ENCODE results near the gene TAC3. TPM values are rescaled to one million over a fixed set of nuclear protein-coding genes. Genes with fewer than 3 reads are reported as not detected.
"Not testable (repeated sequence)": the region's sequence is repeated elsewhere in the genome, so short reads cannot be mapped to it uniquely, and the experiment has no call there.

The TAC3 gene
- total RNA-seq, 1 donor from 2014 or later: not detected

DNA sequence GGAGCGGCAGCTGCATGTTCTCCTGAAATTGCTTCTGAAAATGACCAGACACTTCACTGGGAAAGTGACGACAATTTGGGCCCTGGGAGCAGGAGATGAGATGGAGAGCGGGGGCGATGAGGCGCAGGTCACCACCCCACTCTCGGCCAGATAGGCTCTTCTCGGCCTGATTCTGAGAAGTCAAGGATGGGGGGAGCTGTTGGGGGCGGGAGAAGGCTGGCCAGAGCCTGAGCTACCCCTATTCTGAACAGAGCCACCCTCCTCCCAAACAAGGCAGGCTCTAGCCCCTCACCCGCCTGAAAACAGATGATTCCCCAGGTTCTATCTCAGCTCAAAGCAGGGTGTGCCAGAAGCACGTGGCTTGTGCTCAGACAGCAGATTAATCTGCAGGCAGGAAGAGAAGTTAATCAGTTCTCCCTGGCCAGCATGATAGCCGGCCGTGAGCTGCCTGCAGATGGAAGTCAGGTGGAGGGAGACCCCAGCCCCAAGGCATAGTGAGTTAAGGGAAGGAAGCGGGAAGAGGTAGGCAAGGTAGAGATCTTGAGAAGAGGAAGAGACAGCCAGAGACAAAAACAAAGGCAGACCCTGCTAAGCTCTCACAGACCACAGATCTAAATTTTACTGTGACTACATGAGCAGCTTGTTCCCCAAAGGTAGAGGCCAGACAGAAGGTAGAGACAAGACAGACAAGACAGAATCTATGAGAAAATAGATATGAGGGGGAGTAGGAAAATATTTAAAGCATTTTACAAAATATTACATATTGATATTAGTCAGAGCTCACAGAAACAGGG, 10.9 kb upstream of the TAC3 start:
- intact Hi-C loops (cut with DNase I): no loop called here
- no peaks in the 10 kb centered on the region for H3K9me3 ChIP-seq
- H3K4me3 ChIP-seq: no peak overlapping the region
- no peak overlapping the region for H3K27ac ChIP-seq
- TF ChIP-seq POLR2A (IDR thresholded peaks at IDR 0.05): no peak
- TF ChIP-seq POLR2AphosphoS5 (IDR thresholded peaks at IDR 0.05; ENCODE audit: insufficient read depth in 1 of 2, low read depth in 1 of 2): no peak
- TF ChIP-seq, protein P1, sequence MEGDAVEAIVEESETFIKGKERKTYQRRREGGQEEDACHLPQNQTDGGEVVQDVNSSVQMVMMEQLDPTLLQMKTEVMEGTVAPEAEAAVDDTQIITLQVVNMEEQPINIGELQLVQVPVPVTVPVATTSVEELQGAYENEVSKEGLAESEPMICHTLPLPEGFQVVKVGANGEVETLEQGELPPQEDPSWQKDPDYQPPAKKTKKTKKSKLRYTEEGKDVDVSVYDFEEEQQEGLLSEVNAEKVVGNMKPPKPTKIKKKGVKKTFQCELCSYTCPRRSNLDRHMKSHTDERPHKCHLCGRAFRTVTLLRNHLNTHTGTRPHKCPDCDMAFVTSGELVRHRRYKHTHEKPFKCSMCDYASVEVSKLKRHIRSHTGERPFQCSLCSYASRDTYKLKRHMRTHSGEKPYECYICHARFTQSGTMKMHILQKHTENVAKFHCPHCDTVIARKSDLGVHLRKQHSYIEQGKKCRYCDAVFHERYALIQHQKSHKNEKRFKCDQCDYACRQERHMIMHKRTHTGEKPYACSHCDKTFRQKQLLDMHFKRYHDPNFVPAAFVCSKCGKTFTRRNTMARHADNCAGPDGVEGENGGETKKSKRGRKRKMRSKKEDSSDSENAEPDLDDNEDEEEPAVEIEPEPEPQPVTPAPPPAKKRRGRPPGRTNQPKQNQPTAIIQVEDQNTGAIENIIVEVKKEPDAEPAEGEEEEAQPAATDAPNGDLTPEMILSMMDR (IDR thresholded peaks at IDR 0.05): no peak
- DNase-seq (ENCODE audit: extremely low spot score in 2 of 2): no peak
- peaks cover 9% of the 10 kb centered on the region for H3K4me1 ChIP-seq
- H3K27me3 ChIP-seq: no peaks in the 10 kb centered on the region
- H3K36me3 ChIP-seq: no peaks in the 10 kb centered on the region

DNA sequence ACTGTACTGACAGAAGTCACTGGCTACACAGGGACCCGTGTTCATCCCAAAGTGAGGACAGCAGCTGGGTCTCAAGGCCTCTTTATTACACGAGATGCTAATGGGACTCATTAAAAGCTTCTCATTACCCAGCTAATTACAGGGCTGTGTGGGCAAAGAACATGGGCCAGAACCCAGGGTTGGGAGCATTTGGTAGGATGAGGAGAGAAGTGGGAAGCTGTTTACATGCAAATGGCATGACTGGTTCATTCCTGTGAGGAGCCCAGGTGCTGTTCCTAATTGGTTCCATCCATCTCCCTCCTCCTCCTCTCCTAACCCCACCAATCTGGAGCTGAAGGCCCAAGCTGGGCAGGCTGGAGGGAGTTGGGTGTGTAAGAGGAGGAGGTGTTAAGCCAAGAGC, 8.9 kb upstream of the TAC3 start:
- intact Hi-C loops (cut with DNase I): no loop called here
- Histone ChIP-seq H3K27me3 (no peaks in the 10 kb centered on the region), H3K36me3 (no peaks in the 10 kb centered on the region), H3K4me3 (no peak overlapping the region), H3K9me3 (no peaks in the 10 kb centered on the region), H3K4me1 (no peaks in the 10 kb centered on the region), H3K27ac (no peak overlapping the region)
- no peak for DNase-seq (ENCODE audit: extremely low spot score in 2 of 2)
- no peak for TF ChIP-seq POLR2A (IDR thresholded peaks at IDR 0.05)
- TF ChIP-seq, protein P1 (IDR thresholded peaks at IDR 0.05): no peak
- TF ChIP-seq POLR2AphosphoS5 (IDR thresholded peaks at IDR 0.05; ENCODE audit: insufficient read depth in 1 of 2, low read depth in 1 of 2): no peak

DNA sequence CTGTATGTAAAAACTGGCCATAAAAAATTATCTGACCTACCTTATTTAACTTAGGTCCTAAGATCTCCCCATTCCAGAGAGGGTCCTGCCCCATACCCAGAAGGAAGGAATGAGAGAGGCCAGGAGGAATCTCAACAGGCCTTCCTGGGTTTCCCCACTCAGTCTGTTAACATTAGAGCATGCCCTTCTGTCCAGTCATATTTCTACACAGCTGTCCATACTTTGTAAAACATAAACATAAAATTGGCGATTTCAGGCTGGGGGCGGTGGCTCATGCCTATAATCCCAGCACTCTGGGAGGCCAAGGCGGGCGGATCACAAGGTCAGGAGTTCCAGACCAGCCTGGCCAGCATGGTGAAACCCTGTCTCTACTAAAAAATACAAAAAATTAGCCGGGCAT, 6.0 kb upstream of the TAC3 start:
- intact Hi-C loops (cut with DNase I); H3K9me3 ChIP-seq; H3K4me1 ChIP-seq; DNase-seq (ENCODE audit: extremely low spot score in 2 of 2); H3K36me3 ChIP-seq; H3K4me3 ChIP-seq; H3K27me3 ChIP-seq; H3K27ac ChIP-seq: not testable (repeated sequence)

DNA sequence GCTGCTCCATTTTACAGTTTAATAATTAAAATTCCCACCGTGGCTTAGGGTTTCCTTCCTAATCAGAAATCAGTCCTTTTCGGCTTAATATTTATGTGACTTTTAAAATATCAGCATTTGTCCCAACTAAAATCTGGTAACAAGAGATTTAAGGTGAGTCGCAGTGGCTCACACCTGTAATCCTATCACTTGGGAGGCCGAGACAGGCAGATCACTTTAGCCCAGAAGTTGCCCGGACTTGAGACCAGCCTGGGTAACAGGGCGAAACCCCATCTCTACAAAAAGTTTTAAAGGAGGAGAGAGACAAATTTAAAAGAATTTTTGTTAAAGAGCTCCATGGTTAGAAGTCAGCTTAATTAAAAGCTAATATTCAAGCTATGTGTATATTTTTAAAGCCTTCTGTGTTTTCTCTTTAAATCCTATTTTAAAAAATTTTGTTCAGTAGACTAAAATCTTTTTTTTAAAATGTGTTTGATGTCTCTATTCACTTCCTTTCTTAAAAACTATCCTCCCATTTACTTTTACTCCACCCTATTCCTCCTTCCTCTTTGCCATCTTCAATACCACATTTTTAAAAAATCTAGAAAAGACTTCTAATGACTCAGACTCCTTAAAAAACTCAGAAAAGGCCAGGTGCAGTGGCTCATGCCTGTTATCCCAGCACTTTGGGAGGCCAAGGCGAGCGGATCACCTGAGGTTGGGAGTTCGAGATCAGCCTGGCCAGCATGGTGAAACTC, 3.8 kb upstream of the TAC3 start:
- H3K9me3 ChIP-seq: no peaks in the 10 kb centered on the region
- H3K27me3 ChIP-seq: no peaks in the 10 kb centered on the region
- no peak overlapping the region for H3K4me3 ChIP-seq
- no peak overlapping the region for H3K27ac ChIP-seq
- TF ChIP-seq POLR2A (IDR thresholded peaks at IDR 0.05) (no peak), POLR2AphosphoS5 (IDR thresholded peaks at IDR 0.05; ENCODE audit: insufficient read depth in 1 of 2, low read depth in 1 of 2) (no peak)
- TF ChIP-seq, protein P1 (IDR thresholded peaks at IDR 0.05): no peak
- intact Hi-C loops (cut with DNase I): no loop called here
- no peak for DNase-seq (ENCODE audit: extremely low spot score in 2 of 2)
- no peaks in the 10 kb centered on the region for H3K36me3 ChIP-seq
- H3K4me1 ChIP-seq: no peaks in the 10 kb centered on the region

DNA sequence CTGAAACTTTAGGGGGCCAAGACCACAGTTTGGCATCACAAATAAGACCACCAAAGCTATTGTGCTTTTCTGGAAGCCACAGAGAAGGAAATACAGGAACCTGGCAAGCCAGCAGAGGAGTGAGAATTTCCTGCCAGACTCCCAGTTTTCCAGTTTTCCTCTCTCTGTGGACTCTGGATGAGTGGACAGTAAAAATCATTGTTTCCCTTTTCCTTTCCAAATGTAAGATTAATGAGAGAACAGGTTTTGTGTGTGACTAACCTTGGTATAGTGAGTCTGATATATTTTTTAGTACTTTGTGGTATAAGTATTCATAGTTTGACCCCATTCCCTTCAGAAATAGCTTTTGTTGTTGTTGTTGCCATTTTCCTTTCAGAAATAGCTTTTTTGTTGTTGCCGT, 2.6 kb upstream of the TAC3 start:
- no peaks in the 10 kb centered on the region for H3K27me3 ChIP-seq
- no peak overlapping the region for H3K27ac ChIP-seq
- TF ChIP-seq POLR2A (IDR thresholded peaks at IDR 0.05) (no peak), POLR2AphosphoS5 (IDR thresholded peaks at IDR 0.05; ENCODE audit: insufficient read depth in 1 of 2, low read depth in 1 of 2) (no peak)
- TF ChIP-seq, protein P1 (IDR thresholded peaks at IDR 0.05): no peak
- no peaks in the 10 kb centered on the region for H3K36me3 ChIP-seq
- DNase-seq (ENCODE audit: extremely low spot score in 2 of 2): no peak
- H3K9me3 ChIP-seq: no peaks in the 10 kb centered on the region
- intact Hi-C loops (cut with DNase I): no loop called here
- H3K4me1 ChIP-seq: no peaks in the 10 kb centered on the region
- no peak overlapping the region for H3K4me3 ChIP-seq

DNA sequence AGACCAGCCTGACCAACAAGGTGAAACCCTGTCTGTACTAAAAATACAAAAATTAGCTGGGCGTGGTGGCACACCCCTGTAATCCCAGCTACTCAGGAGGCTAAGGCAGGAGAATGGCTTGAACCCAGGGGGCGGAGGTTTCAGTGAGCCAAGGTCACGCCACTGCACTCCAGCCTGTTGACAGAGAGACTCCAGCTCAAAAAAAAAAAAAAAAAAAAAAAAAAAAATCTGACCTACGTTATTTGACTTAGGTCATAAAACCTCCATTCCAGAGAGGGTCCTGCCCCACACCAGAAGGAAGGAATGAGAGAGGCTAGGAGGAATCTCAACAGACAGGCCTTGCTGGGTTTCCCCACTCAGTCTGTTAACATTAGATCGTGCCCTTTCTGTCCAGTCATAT, 2.0 kb upstream of the TAC3 start:
- intact Hi-C loops (cut with DNase I); H3K4me3 ChIP-seq; H3K27ac ChIP-seq; H3K27me3 ChIP-seq; H3K9me3 ChIP-seq; H3K36me3 ChIP-seq; H3K4me1 ChIP-seq; DNase-seq (ENCODE audit: extremely low spot score in 2 of 2): not testable (repeated sequence)
